ENCODE measurements around the gene PEX10. TPM values are rescaled to one million over a fixed set of nuclear protein-coding genes. Genes with fewer than 3 reads are reported as not detected.

PEX10 gene
- total RNA-seq, 2 donors from 2014 or later, result 12.1 to 27.9 TPM

DNA sequence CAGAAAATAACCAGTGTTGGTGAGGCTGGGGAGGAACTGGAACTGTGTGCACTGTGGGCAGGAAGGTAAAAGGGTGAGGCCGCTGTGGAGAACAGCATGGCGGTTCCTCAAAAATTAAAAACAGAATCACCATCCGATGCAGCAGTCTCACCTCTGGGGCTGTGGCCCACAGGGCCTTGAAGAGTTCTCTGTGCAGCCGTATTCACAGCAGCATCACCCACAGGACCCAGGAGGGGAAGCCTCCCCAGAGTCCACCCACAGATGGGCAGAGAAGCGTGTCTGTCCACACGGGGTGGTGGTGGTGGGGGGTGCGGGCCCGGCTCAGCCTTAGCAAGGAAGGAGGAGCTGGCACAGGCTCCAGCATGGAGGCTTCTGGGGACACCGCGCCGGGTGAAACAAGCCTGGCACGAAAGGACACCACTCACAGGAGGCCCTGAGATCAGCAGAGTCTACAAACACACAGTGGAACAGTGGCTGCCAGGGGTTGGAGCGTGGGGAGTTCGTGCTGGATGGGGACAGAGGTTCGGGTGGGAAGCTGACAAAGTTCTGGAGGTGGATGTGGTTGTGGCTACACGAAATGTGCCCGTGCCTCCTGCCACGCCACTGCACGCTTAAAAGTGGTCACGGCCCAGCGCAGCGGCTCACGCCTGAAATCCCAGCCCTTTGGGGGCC is 32.5 kb downstream of the PEX10 start:
- H3K27ac ChIP-seq, result no peak overlapping the region
- no peak for DNase-seq (ENCODE audit: low spot score)
- ATAC-seq (ENCODE audit: insufficient number of reproducible peaks, low FRiP score, low read depth), result no peak
- H3K36me3 ChIP-seq, result no peaks in the 10 kb centered on the region
- no peaks in the 10 kb centered on the region for H3K27me3 ChIP-seq (replicated peaks; ENCODE audit: insufficient read depth)
- no peak overlapping the region for H3K4me3 ChIP-seq
- no peaks in the 10 kb centered on the region for H3K9me3 ChIP-seq
- peaks cover 3 to 12% of the 10 kb centered on the region in 2 donors for H3K4me1 ChIP-seq (ENCODE audit: control insufficient read depth in 1 of 2, low read depth in 2 of 2)
- TF ChIP-seq, protein P1, sequence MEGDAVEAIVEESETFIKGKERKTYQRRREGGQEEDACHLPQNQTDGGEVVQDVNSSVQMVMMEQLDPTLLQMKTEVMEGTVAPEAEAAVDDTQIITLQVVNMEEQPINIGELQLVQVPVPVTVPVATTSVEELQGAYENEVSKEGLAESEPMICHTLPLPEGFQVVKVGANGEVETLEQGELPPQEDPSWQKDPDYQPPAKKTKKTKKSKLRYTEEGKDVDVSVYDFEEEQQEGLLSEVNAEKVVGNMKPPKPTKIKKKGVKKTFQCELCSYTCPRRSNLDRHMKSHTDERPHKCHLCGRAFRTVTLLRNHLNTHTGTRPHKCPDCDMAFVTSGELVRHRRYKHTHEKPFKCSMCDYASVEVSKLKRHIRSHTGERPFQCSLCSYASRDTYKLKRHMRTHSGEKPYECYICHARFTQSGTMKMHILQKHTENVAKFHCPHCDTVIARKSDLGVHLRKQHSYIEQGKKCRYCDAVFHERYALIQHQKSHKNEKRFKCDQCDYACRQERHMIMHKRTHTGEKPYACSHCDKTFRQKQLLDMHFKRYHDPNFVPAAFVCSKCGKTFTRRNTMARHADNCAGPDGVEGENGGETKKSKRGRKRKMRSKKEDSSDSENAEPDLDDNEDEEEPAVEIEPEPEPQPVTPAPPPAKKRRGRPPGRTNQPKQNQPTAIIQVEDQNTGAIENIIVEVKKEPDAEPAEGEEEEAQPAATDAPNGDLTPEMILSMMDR (IDR thresholded peaks at IDR 0.05), result no peak

DNA sequence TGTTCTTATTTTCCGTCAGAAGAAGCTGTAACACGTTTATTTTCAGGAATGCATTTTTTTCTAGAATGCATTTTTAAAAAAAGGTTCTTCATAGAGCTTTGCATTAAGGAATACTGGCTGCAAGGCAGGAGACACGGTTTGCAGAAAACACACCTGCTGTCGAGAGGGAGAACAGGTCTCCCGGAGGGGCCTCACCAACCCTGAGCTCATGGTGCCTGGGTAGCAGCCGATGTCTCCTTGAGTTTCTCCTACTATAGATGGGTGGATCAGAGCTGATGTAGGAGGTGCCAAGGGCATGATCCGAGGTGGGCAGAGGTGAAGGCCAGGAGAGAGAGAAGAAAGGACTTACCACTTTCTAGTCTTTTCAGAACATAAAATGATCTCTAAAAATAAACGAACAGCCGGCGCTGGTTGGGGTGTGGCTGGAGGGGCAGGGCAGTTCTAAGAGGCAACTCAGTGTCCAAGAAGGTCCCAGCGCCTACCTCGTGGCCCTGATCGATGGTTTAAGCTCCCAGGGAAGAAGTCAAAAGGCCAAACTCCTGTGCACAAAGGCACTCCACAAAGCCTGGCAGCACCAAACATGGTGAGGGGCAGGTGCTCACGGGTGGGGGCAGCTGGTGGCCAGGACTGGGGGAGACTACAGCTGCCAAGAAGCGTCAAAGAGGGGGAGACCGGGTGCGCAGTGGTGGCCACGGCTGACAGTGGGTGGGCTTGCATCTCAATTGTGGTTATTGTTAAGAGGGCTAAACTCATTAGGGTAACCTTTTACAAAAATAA is 33.2 kb downstream of the PEX10 start:
- H3K4me1 ChIP-seq (ENCODE audit: control insufficient read depth in 1 of 2, low read depth in 2 of 2), result peaks cover 3 to 12% of the 10 kb centered on the region in 2 donors
- DNase-seq (ENCODE audit: low spot score) (no peak), ATAC-seq (ENCODE audit: insufficient number of reproducible peaks, low FRiP score, low read depth) (no peak)
- H3K27ac ChIP-seq, result no peak overlapping the region
- TF ChIP-seq, protein P1 (IDR thresholded peaks at IDR 0.05), result no peak
- no peaks in the 10 kb centered on the region for H3K36me3 ChIP-seq
- no peak overlapping the region for H3K4me3 ChIP-seq
- H3K27me3 ChIP-seq (replicated peaks; ENCODE audit: insufficient read depth), result no peaks in the 10 kb centered on the region
- no peaks in the 10 kb centered on the region for H3K9me3 ChIP-seq

DNA sequence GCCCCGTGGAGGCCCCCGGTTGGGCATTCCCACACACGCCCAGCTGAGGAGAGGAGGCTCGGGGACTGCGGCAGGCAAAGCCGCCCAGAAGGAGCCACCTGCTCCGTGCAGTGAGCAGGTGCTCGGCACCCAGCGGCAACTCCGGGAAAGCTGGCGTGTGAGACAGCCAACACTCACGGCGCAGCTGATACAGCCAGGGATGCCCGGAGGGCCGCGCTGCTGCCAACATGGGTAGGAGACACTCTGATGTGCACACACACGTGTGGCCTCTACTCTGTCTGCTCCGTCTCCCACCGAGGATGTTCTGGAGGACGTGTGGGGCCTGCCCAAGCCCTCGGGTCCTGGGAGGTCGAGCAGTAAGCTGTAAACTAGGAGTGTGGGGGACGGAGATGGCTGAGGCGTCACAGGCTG is 33.9 kb downstream of the PEX10 start:
- DNase-seq (ENCODE audit: low spot score), result no peak
- H3K27ac ChIP-seq, result no peak overlapping the region
- H3K4me3 ChIP-seq, result no peak overlapping the region
- H3K27me3 ChIP-seq (replicated peaks; ENCODE audit: insufficient read depth), result no peaks in the 10 kb centered on the region
- no peaks in the 10 kb centered on the region for H3K36me3 ChIP-seq
- TF ChIP-seq, protein P1 (IDR thresholded peaks at IDR 0.05), result no peak
- no peaks in the 10 kb centered on the region for H3K9me3 ChIP-seq
- no peak for ATAC-seq (ENCODE audit: insufficient number of reproducible peaks, low FRiP score, low read depth)
- H3K4me1 ChIP-seq (ENCODE audit: control insufficient read depth in 1 of 2, low read depth in 2 of 2), result peaks cover 3 to 12% of the 10 kb centered on the region in 2 donors

DNA sequence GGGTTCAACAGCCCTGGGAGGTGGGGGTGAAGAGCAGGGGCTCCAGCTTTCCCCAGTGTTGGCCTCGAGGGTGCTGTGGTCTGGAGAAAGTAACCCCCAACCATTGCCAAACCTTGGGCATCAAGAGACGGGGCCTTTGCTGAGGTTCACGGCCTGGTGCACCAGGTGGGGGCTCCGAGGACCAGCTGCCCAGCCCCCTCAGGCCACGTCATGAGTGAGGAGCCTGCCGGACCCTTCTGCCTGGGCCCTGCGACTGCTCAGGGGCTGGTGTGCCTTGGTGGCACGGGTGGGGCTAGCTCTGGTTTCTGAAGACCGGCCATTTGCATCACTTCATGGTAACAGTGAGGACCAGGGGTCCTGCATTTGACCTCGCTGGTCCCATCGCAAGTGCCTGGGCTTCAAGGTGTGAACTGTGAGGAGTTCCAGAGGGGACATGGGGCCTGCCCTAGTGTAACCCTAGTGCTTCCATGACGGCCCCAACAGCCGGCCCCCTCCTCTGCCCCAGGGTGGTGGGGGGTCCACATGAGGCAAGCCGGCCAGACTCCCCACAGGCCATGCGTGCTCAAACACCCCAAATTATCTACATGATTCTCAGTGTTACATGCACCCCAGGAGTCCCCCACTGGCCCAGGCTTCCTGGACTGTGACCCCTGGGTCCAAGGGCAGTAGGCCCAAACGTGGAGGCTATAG is 34.5 kb downstream of the PEX10 start:
- Histone ChIP-seq H3K36me3 (no peaks in the 10 kb centered on the region), H3K27ac (no peak overlapping the region), H3K9me3 (no peaks in the 10 kb centered on the region), H3K4me1 (ENCODE audit: control insufficient read depth in 1 of 2, low read depth in 2 of 2) (peaks cover 3 to 12% of the 10 kb centered on the region in 2 donors), H3K27me3 (replicated peaks; ENCODE audit: insufficient read depth) (no peaks in the 10 kb centered on the region), H3K4me3 (no peak overlapping the region)
- TF ChIP-seq, protein P1 (IDR thresholded peaks at IDR 0.05), result no peak
- ATAC-seq (ENCODE audit: insufficient number of reproducible peaks, low FRiP score, low read depth) (no peak), DNase-seq (ENCODE audit: low spot score) (no peak)

All from thoracic aorta (tissue), 2 donors.